Measurements from ENCODE around the gene OR4C6. TPM values are rescaled to one million over a fixed set of nuclear protein-coding genes. Genes with fewer than 3 reads are reported as not detected.

Gene OR4C6
- total RNA-seq, 1 donor from 2014 or later, result not detected

Other genes starting within 250 kb of the OR4C6 start
- gene OR4C15, start 107.7 kb upstream of the OR4C6 start, total RNA-seq, result not detected in 2 replicates
- not detected in 2 replicates for gene OR4C16, start 90.1 kb upstream of the OR4C6 start, total RNA-seq
- gene OR4C11, start 54.6 kb upstream of the OR4C6 start, total RNA-seq, result not detected in 2 replicates
- gene OR4P4, start 27.1 kb upstream of the OR4C6 start, total RNA-seq, result not detected in 2 replicates
- not detected in 2 replicates for gene OR4S2, start 13.9 kb upstream of the OR4C6 start, total RNA-seq
- not detected in 2 replicates for gene OR5D13, start 111.2 kb downstream of the OR4C6 start, total RNA-seq
- gene OR5D14, start 133.4 kb downstream of the OR4C6 start, total RNA-seq, result not detected in 2 replicates
- not detected in 2 replicates for gene OR5L1, start 149.2 kb downstream of the OR4C6 start, total RNA-seq
- gene OR5D18, start 157.4 kb downstream of the OR4C6 start, total RNA-seq, result not detected in 2 replicates
- not detected in 2 replicates for gene OR5L2, start 165.0 kb downstream of the OR4C6 start, total RNA-seq
- not detected in 2 replicates for gene OR5D16, start 176.6 kb downstream of the OR4C6 start, total RNA-seq
- gene TRIM51, start 221.1 kb downstream of the OR4C6 start, total RNA-seq, result not detected in 2 replicates

Measured in activated CD4-positive, alpha-beta T cell treated with anti-CD3 and anti-CD28 coated beads, Interleukin-2, amount 10 ng/mL, durations not matched to agents 24 days and 14 days (primary cell).